GM12892 (cell line): Measurements from ENCODE around the gene KIF17.

ENCODE experiments used
- DNase-seq: peaks from one replicate; pipeline ENCODE4 v3.0.0; 2011; ENCODE audit not compliant: insufficient read length
- FAIRE-seq: peaks from 2 replicates; lab custom pipeline; 2011; peaks lifted over from hg19 to GRCh38; lab: Jason Lieb, UNC
- POLR2A ChIP-seq: IDR thresholded peaks from 2 replicates; pipeline ENCODE4 v1.6.1; 2011; ENCODE audit warnings: low read depth, low read length, control low read depth
- POLR2AphosphoS5 ChIP-seq: IDR thresholded peaks from 2 replicates; pipeline ENCODE4 v1.6.1; 2011; ENCODE audit warnings: low read depth, low read length, control low read depth
- TAF1 ChIP-seq: IDR thresholded peaks from 2 replicates; pipeline ENCODE4 v1.6.1; 2011; ENCODE audit warnings: low read depth, mild to moderate bottlenecking, control low read depth, low read length, borderline replicate concordance

The KIF17 gene

DNA sequence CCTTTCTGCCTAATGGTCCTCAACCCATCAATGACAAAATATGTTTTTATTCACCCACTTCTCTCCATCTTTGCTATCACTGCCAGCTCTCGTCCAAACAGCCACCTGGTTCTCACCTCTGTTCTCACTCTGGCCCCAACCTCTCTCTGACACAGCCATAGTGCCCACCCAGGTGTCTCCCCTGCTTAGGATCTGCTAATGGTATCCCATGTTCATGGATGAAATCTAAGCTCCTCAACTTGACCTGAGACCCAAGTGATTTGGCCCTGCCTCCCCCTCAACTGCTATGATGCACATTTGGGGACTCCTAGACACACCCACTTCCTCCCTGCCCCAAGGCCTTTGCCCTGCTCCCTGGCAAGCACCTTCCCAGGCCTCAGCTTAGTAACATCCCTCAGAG is 25.9 kb downstream of the KIF17 start:
- no peak for FAIRE-seq
- no peak for TF ChIP-seq POLR2A
- TF ChIP-seq POLR2AphosphoS5 = no peak
- TF ChIP-seq TAF1 = no peak
- no peak for DNase-seq

DNA sequence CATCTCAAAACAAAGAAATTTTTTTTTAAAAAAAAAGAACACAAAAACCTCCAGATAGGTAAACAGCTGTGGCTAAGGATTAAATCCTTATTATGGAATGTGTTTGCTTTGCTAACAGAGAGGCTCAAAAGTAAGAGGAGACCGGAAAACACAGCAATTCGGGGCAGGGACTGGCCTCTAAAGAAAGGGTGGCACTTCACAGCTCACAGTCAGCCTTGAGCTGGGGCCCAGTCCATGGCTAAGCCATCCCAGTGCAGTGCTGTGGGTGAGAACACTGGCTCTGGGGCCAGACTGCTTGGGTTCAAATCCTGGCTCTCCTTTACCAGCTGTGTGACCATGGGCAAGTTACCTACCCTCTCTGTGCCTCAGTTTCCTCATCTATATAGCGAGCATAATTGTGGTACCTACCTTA is 28.2 kb downstream of the KIF17 start:
- FAIRE-seq = no peak
- TF ChIP-seq POLR2A = no peak
- no peak for TF ChIP-seq TAF1
- TF ChIP-seq POLR2AphosphoS5 = no peak
- no peak for DNase-seq

DNA sequence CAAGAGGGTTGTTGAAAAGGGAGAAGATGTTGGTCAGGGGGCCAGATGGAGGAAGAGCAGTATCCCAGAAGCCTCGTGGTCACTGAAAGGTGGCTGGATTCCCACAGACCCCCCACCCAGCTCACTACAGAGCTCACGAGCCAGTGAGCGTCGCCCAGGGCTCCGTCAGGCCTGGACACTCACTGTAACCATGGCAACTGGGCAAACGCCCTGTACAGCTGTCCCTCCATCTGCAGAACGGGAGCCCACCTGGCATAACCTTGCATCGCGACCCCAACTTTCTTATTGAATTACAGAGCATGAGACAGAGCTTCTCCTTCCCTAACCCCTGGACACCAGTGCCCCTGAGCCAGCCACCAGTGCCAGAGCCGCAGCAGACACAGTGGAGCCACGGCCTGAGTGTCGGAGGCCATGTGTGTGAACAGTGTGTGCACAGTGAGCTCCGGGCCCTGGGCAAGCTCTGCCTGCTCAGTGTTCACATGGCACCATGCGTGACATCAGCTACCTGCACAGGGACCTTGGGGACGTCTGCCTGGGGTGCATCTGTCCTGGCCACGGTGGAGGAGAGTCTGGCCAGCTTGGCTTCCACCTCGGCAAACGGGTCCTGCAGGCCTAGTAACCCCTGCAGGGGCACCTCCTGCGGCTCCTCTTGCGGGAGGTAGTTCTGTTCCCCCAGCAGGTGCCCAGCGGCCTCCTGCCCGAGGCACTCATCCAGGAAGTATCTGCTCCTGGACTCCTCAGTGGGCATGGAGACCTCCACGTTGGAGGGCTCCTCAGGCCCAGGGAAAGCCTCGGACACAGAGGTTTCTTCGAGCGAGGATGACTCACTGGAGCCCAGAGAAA is 30.7 kb downstream of the KIF17 start:
- FAIRE-seq = no peak
- DNase-seq = no peak
- TF ChIP-seq POLR2A = no peak
- no peak for TF ChIP-seq POLR2AphosphoS5
- TF ChIP-seq TAF1 = no peak

DNA sequence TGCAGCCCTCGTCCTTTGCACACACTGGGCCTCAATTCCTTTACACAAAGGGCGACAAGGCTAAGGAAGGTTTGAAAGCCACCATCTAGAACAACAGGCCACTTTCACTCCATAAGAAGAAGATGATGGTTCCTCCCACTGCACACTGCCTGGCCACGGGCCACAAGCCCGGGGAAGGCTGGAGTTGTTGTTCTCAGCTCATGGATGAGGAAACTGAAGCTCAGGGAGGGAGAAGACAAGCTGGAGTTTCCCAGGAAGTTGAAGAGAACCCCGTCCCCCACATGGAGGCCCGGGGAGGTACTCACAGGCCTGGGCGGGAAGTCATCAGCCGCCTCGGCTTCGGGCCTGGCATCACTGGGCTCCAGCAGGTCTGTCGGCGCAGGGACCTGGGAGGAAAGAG is 32.1 kb downstream of the KIF17 start:
- FAIRE-seq (no peak), DNase-seq (no peak)
- TF ChIP-seq TAF1 = no peak
- TF ChIP-seq POLR2AphosphoS5 = no peak
- no peak for TF ChIP-seq POLR2A

DNA sequence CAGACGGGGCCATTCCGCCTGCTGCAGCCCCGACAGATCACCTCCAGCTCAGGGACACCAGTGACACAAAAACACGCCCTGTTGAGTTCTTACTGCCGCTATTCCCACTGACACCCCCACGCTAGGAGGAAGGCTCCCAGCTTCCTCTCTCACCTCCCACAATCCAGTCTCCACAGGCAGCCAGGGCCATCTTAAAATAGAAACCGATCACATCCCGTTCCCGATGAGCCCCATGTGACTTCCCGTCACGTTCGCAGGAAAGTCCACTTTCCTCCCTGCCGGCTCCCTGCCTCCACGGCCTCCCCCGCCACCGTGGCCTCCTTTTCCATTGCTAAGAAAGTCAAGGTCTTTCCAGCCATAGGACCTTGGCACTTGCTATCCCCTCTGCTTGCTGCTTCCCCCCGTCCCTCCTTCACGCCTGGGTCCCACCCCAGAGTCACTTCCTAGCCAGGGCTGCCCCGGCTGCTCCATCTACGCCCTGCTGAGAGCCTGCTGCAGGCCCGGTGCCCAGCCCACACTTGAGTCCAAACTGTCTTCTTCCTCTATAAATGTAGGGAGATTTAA is 32.6 kb downstream of the KIF17 start:
- FAIRE-seq (no peak), DNase-seq (no peak)
- TF ChIP-seq TAF1 (no peak), POLR2A (no peak), POLR2AphosphoS5 (no peak)

DNA sequence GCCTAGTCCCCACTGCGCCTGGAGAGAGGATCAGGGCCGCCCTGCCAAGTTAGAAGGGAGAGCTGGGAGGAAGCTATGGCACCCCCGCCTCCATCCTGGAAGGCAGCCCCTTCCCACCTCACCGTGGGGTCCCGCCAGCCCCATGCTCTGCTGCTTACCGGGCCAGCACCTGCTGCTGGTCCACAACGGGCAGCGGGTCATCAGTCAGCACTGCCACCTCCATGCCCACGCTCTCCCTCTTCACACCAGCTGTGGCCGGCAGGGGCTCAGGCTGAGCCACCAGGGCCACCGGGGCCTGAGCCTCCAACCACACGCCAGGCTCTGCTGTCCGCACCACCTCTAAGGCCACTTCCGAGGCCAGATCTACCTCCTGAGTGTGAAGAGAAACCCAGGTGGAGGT is 33.2 kb downstream of the KIF17 start:
- DNase-seq (no peak), FAIRE-seq (no peak)
- TF ChIP-seq POLR2AphosphoS5 (no peak), POLR2A (no peak)

DNA sequence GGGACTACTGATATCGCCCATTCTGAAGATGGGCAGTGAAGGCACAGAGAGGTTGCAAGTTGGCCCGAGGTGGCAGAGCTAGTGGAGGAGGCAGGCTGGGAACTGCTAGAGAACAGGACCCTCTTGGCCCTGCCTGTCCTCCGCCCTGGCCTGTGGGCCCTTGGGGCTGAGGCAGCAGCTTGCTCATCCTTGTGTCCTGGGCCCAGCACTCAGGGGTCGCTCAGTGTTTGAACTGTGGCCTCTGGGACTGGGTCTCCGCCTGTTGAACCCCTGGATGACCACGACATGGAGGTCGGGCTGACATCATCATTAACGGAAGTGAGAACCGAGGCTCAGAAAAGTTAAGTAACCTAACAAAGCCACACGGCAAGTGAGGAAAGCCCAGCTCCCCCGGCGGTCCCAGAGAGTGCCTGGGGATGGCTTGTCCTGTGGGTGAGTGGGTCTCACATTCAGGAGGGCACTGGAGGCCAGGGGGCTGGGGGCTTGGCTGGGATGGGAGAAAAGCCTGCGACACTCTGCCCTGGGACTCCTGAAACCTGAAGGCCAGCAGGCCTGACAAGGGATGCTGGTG is 33.7 kb downstream of the KIF17 start:
- DNase-seq (no peak), FAIRE-seq (no peak)
- TF ChIP-seq POLR2A (no peak), POLR2AphosphoS5 (no peak), TAF1 (no peak)

DNA sequence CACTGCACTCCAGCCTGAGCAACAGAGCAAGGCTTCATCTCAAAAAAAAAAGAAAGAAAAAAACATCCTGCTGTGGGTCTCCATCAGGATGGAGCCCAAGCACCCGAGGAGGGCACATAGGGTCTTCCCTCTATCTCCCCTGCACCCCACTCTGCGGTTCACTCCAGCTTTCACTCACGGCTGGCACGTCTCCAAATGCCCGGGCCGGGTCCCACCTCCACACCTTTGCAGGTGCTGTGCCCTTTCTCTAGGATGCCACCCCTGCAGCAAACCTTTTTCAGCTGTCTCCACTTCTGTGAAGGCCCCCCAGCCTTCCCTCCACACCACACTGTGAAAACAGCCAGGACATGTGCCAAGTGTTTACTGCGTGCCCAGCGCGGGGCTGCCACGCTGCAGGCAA is 34.2 kb downstream of the KIF17 start:
- TF ChIP-seq TAF1 = no peak
- no peak for TF ChIP-seq POLR2A
- no peak for TF ChIP-seq POLR2AphosphoS5
- DNase-seq = no peak
- FAIRE-seq = no peak

DNA sequence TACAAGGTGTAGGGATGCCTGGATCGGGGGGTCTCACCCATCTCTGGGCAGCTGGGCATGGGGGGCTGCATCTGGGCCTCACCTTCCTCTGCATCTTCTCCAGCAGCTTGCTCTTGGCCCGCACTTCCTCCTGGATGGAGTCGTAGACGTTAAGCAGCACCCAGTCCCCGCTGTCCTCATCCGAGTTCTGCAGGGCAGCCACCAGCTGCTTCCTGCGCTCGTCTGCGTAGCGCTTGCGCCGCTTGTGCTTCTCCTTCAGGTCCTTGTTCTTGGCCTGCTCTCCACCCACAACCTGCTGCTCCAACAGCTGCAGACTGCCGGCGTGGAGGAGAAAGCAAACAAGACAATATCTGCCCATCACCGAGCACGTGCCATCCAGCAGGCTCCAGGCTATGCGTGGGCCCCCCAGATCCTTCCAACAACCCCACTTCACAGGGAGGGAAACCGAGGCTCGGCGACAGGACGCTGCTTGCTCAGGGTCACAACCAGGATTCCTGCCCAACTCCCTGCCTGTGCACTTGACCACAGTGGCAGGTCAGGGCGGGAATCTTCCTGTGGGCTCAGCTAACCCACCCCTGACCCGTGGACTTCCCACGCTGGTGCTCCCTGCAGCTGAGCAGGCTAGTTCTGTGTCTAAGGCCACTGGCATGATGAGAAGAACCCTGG is 35.1 kb downstream of the KIF17 start:
- FAIRE-seq = no peak
- no peak for TF ChIP-seq POLR2A

DNA sequence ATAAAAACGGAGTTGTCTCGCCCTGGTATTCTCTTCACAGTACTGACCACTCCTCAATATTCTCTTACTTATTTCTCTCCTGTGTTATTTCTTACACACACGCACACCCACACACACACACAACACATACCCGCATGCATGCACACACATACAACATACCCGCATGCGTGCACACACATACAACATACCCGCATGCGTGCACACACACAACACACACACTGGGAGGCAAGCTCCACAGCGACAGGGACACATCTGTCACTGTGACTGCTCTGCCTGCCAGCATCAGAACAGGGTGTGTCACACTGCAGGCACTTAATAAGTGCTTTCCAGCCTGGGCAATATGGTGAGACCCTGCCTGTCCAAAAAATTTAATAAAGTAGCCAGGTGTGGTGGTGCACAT is 35.8 kb downstream of the KIF17 start:
- TF ChIP-seq TAF1 (no peak), POLR2AphosphoS5 (no peak), POLR2A (no peak)
- DNase-seq (no peak), FAIRE-seq (no peak)

More for the DNA sequence above, 35.1 kb downstream of the KIF17 start:
- no peak for DNase-seq

DNA sequence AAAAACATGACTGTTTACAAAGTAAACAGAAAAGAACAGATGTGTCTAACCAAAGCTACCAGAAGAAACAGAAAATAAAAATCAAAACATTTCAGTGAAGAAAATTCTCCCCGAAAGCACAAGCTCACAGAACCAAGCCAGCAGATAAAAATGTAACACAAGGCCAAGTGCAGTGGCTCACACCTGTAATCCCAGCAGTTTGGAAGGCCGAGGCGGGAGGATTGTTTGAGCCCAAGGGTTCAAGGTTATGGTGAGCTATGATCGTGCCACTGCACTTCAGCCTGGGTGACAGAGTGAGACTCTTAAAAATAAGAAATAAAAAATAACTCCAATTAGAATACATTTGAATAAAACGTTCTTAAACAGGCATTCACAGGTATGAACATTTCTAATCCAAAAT is 37.5 kb downstream of the KIF17 start:
- FAIRE-seq (no peak), DNase-seq (no peak)
- no peak for TF ChIP-seq TAF1
- TF ChIP-seq POLR2AphosphoS5 = no peak
- TF ChIP-seq POLR2A = no peak
